ENCODE data around the gene NR4A1.

Gene NR4A1

GRCh38 chr12:52050758-52051541 is at the start of gene NR4A1:
Gene NR4A1 (plus strand): TSS chr12:52051442. CDS start chr12:52054329, 2,887 bp downstream.
- peak; percentile 95 for DNase-seq (ENCODE audit: low read depth)

GRCh38 chr12:52003016-52003550 is 48.2 kb upstream of the NR4A1 start:
- no peak for DNase-seq (ENCODE audit: low read depth)

GRCh38 chr12:52003591-52003990 is 47.7 kb upstream of the NR4A1 start:
- no peak for DNase-seq (ENCODE audit: low read depth)

GRCh38 chr12:52004042-52004648 is 47.1 kb upstream of the NR4A1 start:
- peak; percentile 68 for DNase-seq (ENCODE audit: low read depth)

GRCh38 chr12:52005218-52005902 is 45.9 kb upstream of the NR4A1 start:
- DNase-seq (ENCODE audit: low read depth), result no peak

- DNase-seq (ENCODE audit: low read depth), result no peak
Measured at GRCh38 chr12:52005903-52006703, 45.1 kb upstream of the NR4A1 start.

- DNase-seq (ENCODE audit: low read depth), result peak; percentile 63
Measured at GRCh38 chr12:52006726-52007157, 44.5 kb upstream of the NR4A1 start, which contains the start of gene TAMALIN. Gene TAMALIN (plus strand): TSS chr12:52006946. CDS start chr12:52007020, 74 bp downstream.

GRCh38 chr12:52007158-52007921 is 43.9 kb upstream of the NR4A1 start:
- no peak for DNase-seq (ENCODE audit: low read depth)

- no peak for DNase-seq (ENCODE audit: low read depth)
Measured at GRCh38 chr12:52007982-52008510, 43.2 kb upstream of the NR4A1 start.

GRCh38 chr12:52009081-52009751 is 42.0 kb upstream of the NR4A1 start:
- DNase-seq (ENCODE audit: low read depth), result no peak

- peak; percentile 67 for DNase-seq (ENCODE audit: low read depth)
Measured at GRCh38 chr12:52010152-52010622, 41.1 kb upstream of the NR4A1 start.

GRCh38 chr12:52010692-52011601 is 40.3 kb upstream of the NR4A1 start:
- no peak for DNase-seq (ENCODE audit: low read depth)

- DNase-seq (ENCODE audit: low read depth), result no peak
Measured at GRCh38 chr12:52011602-52012214, 39.5 kb upstream of the NR4A1 start.

GRCh38 chr12:52013626-52014310 is 37.5 kb upstream of the NR4A1 start:
- no peak for DNase-seq (ENCODE audit: low read depth)

- DNase-seq (ENCODE audit: low read depth), result no peak
Measured at GRCh38 chr12:52014567-52015530, 36.4 kb upstream of the NR4A1 start.

GRCh38 chr12:52015532-52016041 is 35.7 kb upstream of the NR4A1 start:
- DNase-seq (ENCODE audit: low read depth), result no peak

Measured in EH (cell line).